ENCODE measurements around the gene PHACTR2.

PHACTR2 gene

DNA sequence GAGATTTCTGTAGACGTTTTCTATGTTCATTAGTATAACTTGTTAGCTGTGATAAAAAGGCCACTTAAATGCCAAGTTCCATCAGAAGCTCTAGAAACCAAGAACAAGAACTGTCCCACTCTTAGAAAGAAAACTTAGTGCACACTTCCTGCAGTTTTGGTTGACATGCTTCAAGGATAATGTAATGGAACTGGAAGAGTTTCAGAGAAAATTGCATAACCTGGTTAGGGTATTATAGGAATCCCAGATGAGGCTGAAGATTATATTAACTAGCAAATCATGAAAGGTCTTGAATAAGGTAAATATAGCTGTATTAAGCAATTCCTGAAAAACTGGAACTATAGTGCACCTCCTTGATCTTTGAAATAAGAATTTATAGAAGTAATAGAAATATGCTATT lies 1.8 kb upstream of the PHACTR2 start:
- Histone ChIP-seq H2BK15ac (replicated peaks; ENCODE audit: low read depth) (peak overlapping the region; percentile 96), H3K18ac (ENCODE audit: low read length) (peak overlapping the region; percentile 75), H2BK120ac (ENCODE audit: low read depth, low read length) (peak overlapping the region; percentile 92), H3K9ac (ENCODE audit: low read length) (no peak overlapping the region), H3K36me3 (ENCODE audit: control insufficient read depth, insufficient read depth, low read length) (no peaks in the 10 kb centered on the region), H3K27me3 (ENCODE audit: insufficient read depth, low read length, poor library complexity) (no peaks in the 10 kb centered on the region), H3K79me2 (ENCODE audit: control insufficient read depth, insufficient read depth, low read length) (peaks cover 12% of the 10 kb centered on the region), H3K27ac (ENCODE audit: low read depth, low read length) (no peak overlapping the region), H3K4me3 (ENCODE audit: low read length) (no peak overlapping the region), H4K5ac (ENCODE audit: low read length) (no peak overlapping the region), H3K4ac (ENCODE audit: low read depth, low read length) (no peak overlapping the region), H3K56ac (ENCODE audit: low read length) (no peak overlapping the region), H2BK5ac (ENCODE audit: low read length) (no peak overlapping the region), H3K4me2 (ENCODE audit: low read length) (no peak overlapping the region), H3K23ac (ENCODE audit: low read length) (no peak overlapping the region), H4K8ac (ENCODE audit: low read depth, low read length) (peak overlapping the region; percentile 56), H3K79me1 (ENCODE audit: low read length) (no peaks in the 10 kb centered on the region), H2AK5ac (ENCODE audit: low read length) (no peak overlapping the region), H3K4me1 (ENCODE audit: control insufficient read depth, low read depth, low read length) (peaks cover 8% of the 10 kb centered on the region)
- peak; percentile 52 for DNase-seq
- no CpG with 5 or more reads among the region's 1 CpG for WGBS (ENCODE audit: extremely low coverage, insufficient coverage, low lambda C conversion rate)

DNA sequence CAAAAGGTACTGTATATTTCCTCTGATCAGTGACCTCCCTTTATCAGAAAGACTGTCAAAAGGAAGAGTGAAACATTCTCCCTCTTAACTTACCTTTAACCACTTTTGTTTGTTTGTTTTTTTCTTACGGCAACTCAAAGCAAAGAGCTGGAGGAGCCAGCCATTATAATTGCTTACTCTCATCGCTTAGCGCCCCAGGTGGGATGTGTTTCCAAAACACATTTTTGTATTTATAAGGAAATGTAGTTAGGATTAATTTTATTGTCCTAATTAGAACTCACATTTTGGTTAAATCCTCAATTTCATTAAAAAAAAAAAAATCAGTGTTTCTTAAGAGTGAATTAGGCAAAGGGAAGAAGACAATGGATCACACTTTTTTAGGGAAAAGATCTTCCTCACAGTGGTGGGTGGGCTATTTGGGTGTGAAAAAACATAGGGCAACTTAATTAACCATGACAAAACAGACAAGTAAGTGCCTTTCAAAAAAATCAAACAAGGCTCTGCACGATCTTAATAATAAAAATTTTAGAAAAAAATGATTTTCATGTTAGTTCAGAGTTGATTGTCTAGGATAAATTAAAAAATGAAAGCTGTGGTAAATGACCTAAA lies 1.2 kb upstream of the PHACTR2 start:
- Histone ChIP-seq H3K23ac (ENCODE audit: low read length) (no peak overlapping the region), H3K4me2 (ENCODE audit: low read length) (no peak overlapping the region), H3K79me1 (ENCODE audit: low read length) (no peaks in the 10 kb centered on the region), H2AK5ac (ENCODE audit: low read length) (no peak overlapping the region), H4K8ac (ENCODE audit: low read depth, low read length) (no peak overlapping the region), H3K4me3 (ENCODE audit: low read length) (no peak overlapping the region), H2BK120ac (ENCODE audit: low read depth, low read length) (no peak overlapping the region), H3K18ac (ENCODE audit: low read length) (no peak overlapping the region), H3K56ac (ENCODE audit: low read length) (no peak overlapping the region), H3K27me3 (ENCODE audit: insufficient read depth, low read length, poor library complexity) (no peaks in the 10 kb centered on the region), H3K27ac (ENCODE audit: low read depth, low read length) (no peak overlapping the region), H3K9ac (ENCODE audit: low read length) (no peak overlapping the region), H3K4me1 (ENCODE audit: control insufficient read depth, low read depth, low read length) (peaks cover 8% of the 10 kb centered on the region), H3K4ac (ENCODE audit: low read depth, low read length) (no peak overlapping the region), H2BK5ac (ENCODE audit: low read length) (no peak overlapping the region), H4K5ac (ENCODE audit: low read length) (no peak overlapping the region), H2BK15ac (replicated peaks; ENCODE audit: low read depth) (no peak overlapping the region), H3K79me2 (ENCODE audit: control insufficient read depth, insufficient read depth, low read length) (peaks cover 18% of the 10 kb centered on the region), H3K36me3 (ENCODE audit: control insufficient read depth, insufficient read depth, low read length) (no peaks in the 10 kb centered on the region)
- no CpG with 5 or more reads among the region's 4 CpGs for WGBS (ENCODE audit: extremely low coverage, insufficient coverage, low lambda C conversion rate)
- peak; percentile 75 for DNase-seq

DNA sequence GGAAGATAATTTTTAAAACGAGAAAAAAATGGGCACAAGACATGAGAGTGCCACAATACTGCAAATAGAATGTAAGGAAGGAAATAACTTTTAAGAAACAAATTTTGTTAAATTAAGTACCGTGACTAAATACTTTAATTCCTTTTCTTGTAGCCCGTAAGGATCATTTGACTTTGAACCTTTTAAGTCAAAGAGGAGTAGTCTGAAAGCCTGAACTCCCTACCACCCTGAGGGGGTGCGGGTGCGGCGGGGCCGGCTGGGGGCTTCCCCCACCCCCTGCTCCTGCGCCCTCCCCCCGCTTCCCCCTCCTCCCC lies 231 bp upstream of the PHACTR2 start:
- Histone ChIP-seq H4K8ac (ENCODE audit: low read depth, low read length) (no peak overlapping the region), H3K4me3 (ENCODE audit: low read length) (no peak overlapping the region), H3K79me2 (ENCODE audit: control insufficient read depth, insufficient read depth, low read length) (peaks cover 26% of the 10 kb centered on the region), H3K23ac (ENCODE audit: low read length) (no peak overlapping the region), H3K4ac (ENCODE audit: low read depth, low read length) (no peak overlapping the region), H2BK120ac (ENCODE audit: low read depth, low read length) (no peak overlapping the region), H3K9ac (ENCODE audit: low read length) (no peak overlapping the region), H3K18ac (ENCODE audit: low read length) (peak overlapping the region; percentile 68), H3K56ac (ENCODE audit: low read length) (no peak overlapping the region), H3K4me2 (ENCODE audit: low read length) (no peak overlapping the region), H2BK15ac (replicated peaks; ENCODE audit: low read depth) (no peak overlapping the region), H3K79me1 (ENCODE audit: low read length) (peaks cover 2% of the 10 kb centered on the region), H3K27ac (ENCODE audit: low read depth, low read length) (no peak overlapping the region), H3K36me3 (ENCODE audit: control insufficient read depth, insufficient read depth, low read length) (no peaks in the 10 kb centered on the region), H2BK5ac (ENCODE audit: low read length) (no peak overlapping the region), H3K4me1 (ENCODE audit: control insufficient read depth, low read depth, low read length) (peaks cover 8% of the 10 kb centered on the region), H4K5ac (ENCODE audit: low read length) (no peak overlapping the region), H3K27me3 (ENCODE audit: insufficient read depth, low read length, poor library complexity) (no peaks in the 10 kb centered on the region), H2AK5ac (ENCODE audit: low read length) (no peak overlapping the region)
- WGBS (ENCODE audit: extremely low coverage, insufficient coverage, low lambda C conversion rate), result no CpG with 5 or more reads among the region's 9 CpGs
- no peak for DNase-seq

DNA sequence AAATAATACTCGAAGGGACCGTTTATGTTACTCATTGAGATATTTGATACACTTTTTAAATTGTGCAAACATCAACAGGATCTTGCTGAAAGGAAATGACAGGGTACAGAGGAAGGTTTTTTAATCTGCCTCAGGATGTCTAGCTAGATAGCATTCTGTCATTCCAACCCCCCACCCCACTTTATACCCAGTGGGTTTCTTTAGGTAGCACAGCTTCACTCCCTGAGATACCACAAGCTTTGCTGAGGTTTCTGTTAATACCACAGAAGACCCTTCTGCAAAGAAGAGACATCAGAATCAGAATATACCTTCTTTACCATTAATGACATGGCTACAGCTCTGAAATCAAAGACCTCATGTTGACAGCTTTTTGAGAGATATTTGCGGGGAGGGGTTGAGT lies 1.3 kb downstream of the PHACTR2 start:
- Histone ChIP-seq H3K18ac (ENCODE audit: low read length) (peak overlapping the region; percentile 14), H3K36me3 (ENCODE audit: control insufficient read depth, insufficient read depth, low read length) (no peaks in the 10 kb centered on the region), H3K79me2 (ENCODE audit: control insufficient read depth, insufficient read depth, low read length) (peaks cover 36% of the 10 kb centered on the region), H3K27me3 (ENCODE audit: insufficient read depth, low read length, poor library complexity) (no peaks in the 10 kb centered on the region), H3K4me2 (ENCODE audit: low read length) (peak overlapping the region; percentile 61), H3K23ac (ENCODE audit: low read length) (no peak overlapping the region), H3K79me1 (ENCODE audit: low read length) (peaks cover 4% of the 10 kb centered on the region), H3K9ac (ENCODE audit: low read length) (peak overlapping the region; percentile 62), H3K4me1 (ENCODE audit: control insufficient read depth, low read depth, low read length) (peaks cover 6% of the 10 kb centered on the region), H3K4ac (ENCODE audit: low read depth, low read length) (no peak overlapping the region), H4K8ac (ENCODE audit: low read depth, low read length) (no peak overlapping the region), H2BK15ac (replicated peaks; ENCODE audit: low read depth) (no peak overlapping the region), H4K5ac (ENCODE audit: low read length) (no peak overlapping the region), H3K56ac (ENCODE audit: low read length) (peak overlapping the region; percentile 63), H2AK5ac (ENCODE audit: low read length) (no peak overlapping the region), H2BK120ac (ENCODE audit: low read depth, low read length) (no peak overlapping the region), H3K27ac (ENCODE audit: low read depth, low read length) (no peak overlapping the region), H3K4me3 (ENCODE audit: low read length) (peak overlapping the region; percentile 49), H2BK5ac (ENCODE audit: low read length) (no peak overlapping the region)
- peak; percentile 50 for DNase-seq
- WGBS (ENCODE audit: extremely low coverage, insufficient coverage, low lambda C conversion rate), result no CpG with 5 or more reads among the region's 3 CpGs

DNA sequence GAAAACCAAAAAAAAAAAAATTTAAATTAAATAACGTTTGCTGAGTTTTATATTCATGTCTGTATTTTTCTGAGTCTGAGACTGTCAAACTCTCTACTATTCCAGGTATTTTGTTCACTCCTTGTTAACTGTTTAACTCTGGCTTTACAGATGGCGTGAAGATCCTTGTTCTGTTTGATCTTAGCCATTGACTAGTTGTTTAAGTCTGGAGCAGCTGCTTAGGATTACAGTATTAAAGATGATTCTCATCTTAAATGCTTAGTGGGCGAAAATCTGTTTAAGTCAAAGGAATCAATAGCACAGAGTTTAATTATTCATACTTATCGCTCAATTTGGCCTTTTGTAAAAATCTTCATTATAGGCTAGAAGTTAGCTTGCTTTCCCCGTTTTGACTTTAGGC lies 2.4 kb downstream of the PHACTR2 start:
- Histone ChIP-seq H3K56ac (ENCODE audit: low read length) (no peak overlapping the region), H3K4me3 (ENCODE audit: low read length) (no peak overlapping the region), H4K5ac (ENCODE audit: low read length) (no peak overlapping the region), H3K27ac (ENCODE audit: low read depth, low read length) (no peak overlapping the region), H3K9ac (ENCODE audit: low read length) (no peak overlapping the region), H3K23ac (ENCODE audit: low read length) (no peak overlapping the region), H4K8ac (ENCODE audit: low read depth, low read length) (no peak overlapping the region), H2BK5ac (ENCODE audit: low read length) (no peak overlapping the region), H3K4ac (ENCODE audit: low read depth, low read length) (no peak overlapping the region), H3K79me2 (ENCODE audit: control insufficient read depth, insufficient read depth, low read length) (peaks cover 42% of the 10 kb centered on the region), H3K4me1 (ENCODE audit: control insufficient read depth, low read depth, low read length) (no peaks in the 10 kb centered on the region), H3K79me1 (ENCODE audit: low read length) (peaks cover 5% of the 10 kb centered on the region), H3K27me3 (ENCODE audit: insufficient read depth, low read length, poor library complexity) (no peaks in the 10 kb centered on the region), H2AK5ac (ENCODE audit: low read length) (no peak overlapping the region), H2BK15ac (replicated peaks; ENCODE audit: low read depth) (no peak overlapping the region), H3K4me2 (ENCODE audit: low read length) (no peak overlapping the region), H3K18ac (ENCODE audit: low read length) (no peak overlapping the region), H2BK120ac (ENCODE audit: low read depth, low read length) (no peak overlapping the region), H3K36me3 (ENCODE audit: control insufficient read depth, insufficient read depth, low read length) (no peaks in the 10 kb centered on the region)
- no CpG with 5 or more reads among the region's 5 CpGs for WGBS (ENCODE audit: extremely low coverage, insufficient coverage, low lambda C conversion rate)
- DNase-seq, result peak; percentile 52

DNA sequence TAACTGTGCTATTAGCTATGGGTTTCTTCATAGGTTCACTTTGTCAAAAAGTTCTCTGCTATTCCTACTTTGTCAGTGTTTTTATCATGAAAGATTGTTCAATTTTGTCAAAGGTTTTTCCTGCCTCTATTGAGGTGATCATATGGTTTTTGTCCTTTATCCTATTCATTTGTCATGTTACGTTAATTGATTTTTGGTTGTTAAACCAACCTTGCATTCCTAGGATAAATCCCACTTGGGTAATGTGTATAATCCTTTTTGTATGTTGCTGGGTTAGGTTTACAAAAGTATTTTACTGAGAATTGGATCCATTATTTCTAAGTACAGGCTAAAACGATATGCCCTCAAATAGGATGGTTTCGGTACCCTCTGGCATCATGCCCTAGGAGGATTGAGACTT lies 5.0 kb downstream of the PHACTR2 start:
- no CpG with 5 or more reads among the region's 3 CpGs for WGBS (ENCODE audit: extremely low coverage, insufficient coverage, low lambda C conversion rate)

More for the DNA sequence above, 5.0 kb downstream of the PHACTR2 start:
- no peak for DNase-seq
- H3K4ac ChIP-seq (ENCODE audit: low read depth, low read length), result no peak overlapping the region
- no peak overlapping the region for H2BK120ac ChIP-seq (ENCODE audit: low read depth, low read length)
- no peak overlapping the region for H3K4me3 ChIP-seq (ENCODE audit: low read length)
- no peak overlapping the region for H3K4me2 ChIP-seq (ENCODE audit: low read length)
- no peak overlapping the region for H2BK5ac ChIP-seq (ENCODE audit: low read length)
- H3K56ac ChIP-seq (ENCODE audit: low read length), result no peak overlapping the region
- H3K4me1 ChIP-seq (ENCODE audit: control insufficient read depth, low read depth, low read length), result no peaks in the 10 kb centered on the region
- no peak overlapping the region for H2BK15ac ChIP-seq (replicated peaks; ENCODE audit: low read depth)
- no peak overlapping the region for H3K9ac ChIP-seq (ENCODE audit: low read length)
- no peak overlapping the region for H2AK5ac ChIP-seq (ENCODE audit: low read length)
- no peaks in the 10 kb centered on the region for H3K27me3 ChIP-seq (ENCODE audit: insufficient read depth, low read length, poor library complexity)
- H4K8ac ChIP-seq (ENCODE audit: low read depth, low read length), result no peak overlapping the region
- H3K18ac ChIP-seq (ENCODE audit: low read length), result no peak overlapping the region
- peaks cover 9% of the 10 kb centered on the region for H3K79me1 ChIP-seq (ENCODE audit: low read length)
- no peak overlapping the region for H4K5ac ChIP-seq (ENCODE audit: low read length)
- peaks cover 50% of the 10 kb centered on the region for H3K79me2 ChIP-seq (ENCODE audit: control insufficient read depth, insufficient read depth, low read length)
- H3K36me3 ChIP-seq (ENCODE audit: control insufficient read depth, insufficient read depth, low read length), result no peaks in the 10 kb centered on the region
- no peak overlapping the region for H3K23ac ChIP-seq (ENCODE audit: low read length)
- H3K27ac ChIP-seq (ENCODE audit: low read depth, low read length), result no peak overlapping the region

Measured in mesendoderm (in vitro differentiated cells).